ENCODE measurements around the gene LMTK3.

LMTK3 gene
- 23.1 reads per million, percentile 50 among the genes with 10 or more reads in this experiment for total RNA-seq

- DNase-seq = peak; percentile 83
Observed at GRCh38 chr19:48511800-48512503, at the start of gene LMTK3. Gene LMTK3, minus strand, starts transcription at chr19:48511835. Its CDS starts 259 bp downstream, at chr19:48511576.

GRCh38 chr19:48561412-48561811 lies 49.8 kb upstream of the LMTK3 start:
- DNase-seq = no peak

- no peak for DNase-seq
Observed at GRCh38 chr19:48560095-48560530, 48.5 kb upstream of the LMTK3 start.

GRCh38 chr19:48558018-48558684 lies 46.5 kb upstream of the LMTK3 start:
- no peak for DNase-seq

- DNase-seq = no peak
Observed at GRCh38 chr19:48556825-48557224, 45.2 kb upstream of the LMTK3 start.

- no peak for DNase-seq
Observed at GRCh38 chr19:48556163-48556562, 44.5 kb upstream of the LMTK3 start.

GRCh38 chr19:48554385-48555091 lies 42.9 kb upstream of the LMTK3 start:
- no peak for DNase-seq

GRCh38 chr19:48553676-48554384 lies 42.2 kb upstream of the LMTK3 start:
- no peak for DNase-seq

GRCh38 chr19:48552406-48553322 lies 41.0 kb upstream of the LMTK3 start:
- DNase-seq = no peak

GRCh38 chr19:48551437-48552302 lies 40.0 kb upstream of the LMTK3 start, which contains the start of gene SULT2B1:
Gene SULT2B1, plus strand, starts transcription at chr19:48552172. Its CDS starts 81 bp downstream, at chr19:48552253.
- no peak for DNase-seq

- DNase-seq = no peak
Observed at GRCh38 chr19:48549380-48549779, 37.7 kb upstream of the LMTK3 start.

- DNase-seq = no peak
Observed at GRCh38 chr19:48548253-48548911, 36.7 kb upstream of the LMTK3 start.

- no peak for DNase-seq
Observed at GRCh38 chr19:48547722-48548121, 36.1 kb upstream of the LMTK3 start.

GRCh38 chr19:48544856-48545750 lies 33.5 kb upstream of the LMTK3 start:
- no peak for DNase-seq

- DNase-seq = no peak
Observed at GRCh38 chr19:48543121-48543710, 31.6 kb upstream of the LMTK3 start.

GRCh38 chr19:48541813-48542212 lies 30.2 kb upstream of the LMTK3 start:
- no peak for DNase-seq

GRCh38 chr19:48540110-48540509 lies 28.5 kb upstream of the LMTK3 start:
- no peak for DNase-seq

- no peak for DNase-seq
Observed at GRCh38 chr19:48539503-48540096, 28.0 kb upstream of the LMTK3 start.
